OCI-LY1 (cell line): ENCODE measurements around the gene CDC42BPB.
"Not testable (repeated sequence)": the region's sequence is repeated elsewhere in the genome, so short reads cannot be mapped to it uniquely, and the experiment has no call there.

Source experiments
- H2AFZ ChIP-seq: fragments of 200-600 bp; sonication (generic), shearing (Covaris generic); 2 replicates; pipeline ENCODE4 v1.6.0; 2014; ENCODE audit warnings: antibody characterized with exemption, mild to moderate bottlenecking, low read length
- H3F3A ChIP-seq: fragments of 200-600 bp; sonication (generic), shearing (Covaris generic); 2 replicates; pipeline ENCODE4 v1.6.0; 2014; ENCODE audit warnings: mild to moderate bottlenecking, antibody characterized with exemption, low read length, moderate library complexity; ENCODE audit not compliant: insufficient read depth
- H3K27ac ChIP-seq: fragments of 200-600 bp; sonication (generic); 2 replicates; pipeline ENCODE4 v1.5.1; 2014; ENCODE audit warnings: low read length, mixed run types, mild to moderate bottlenecking, low read depth; ENCODE audit not compliant: poor library complexity, severe bottlenecking
- H3K27me3 ChIP-seq: fragments of 200-600 bp; sonication (generic); 2 replicates; pipeline ENCODE4 v1.6.0; 2014; ENCODE audit warnings: antibody characterized with exemption, mild to moderate bottlenecking, low read length, moderate library complexity; ENCODE audit not compliant: insufficient read depth
- H3K36me3 ChIP-seq: fragments of 200-600 bp; sonication (generic); 2 replicates; pipeline ENCODE4 v1.6.1; 2014; ENCODE audit warnings: mild to moderate bottlenecking, antibody characterized with exemption, low read length, moderate library complexity, mixed read lengths; ENCODE audit not compliant: insufficient read depth
- H3K4me1 ChIP-seq: fragments of 200-600 bp; sonication (generic); 2 replicates; pipeline ENCODE4 v1.5.1; 2014; ENCODE audit warnings: mild to moderate bottlenecking, low read length, moderate library complexity; ENCODE audit not compliant: insufficient read depth, severe bottlenecking
- H3K4me2 ChIP-seq: fragments of 200-600 bp; sonication (generic), shearing (Covaris generic); 2 replicates; pipeline ENCODE4 v1.6.1; 2014; ENCODE audit warnings: low read length
- H3K4me3 ChIP-seq: fragments of 200-600 bp; sonication (generic); 2 replicates; pipeline ENCODE4 v1.5.1; 2014; ENCODE audit warnings: low read length, low read depth, mild to moderate bottlenecking, mixed read lengths; ENCODE audit not compliant: poor library complexity, severe bottlenecking
- H3K79me2 ChIP-seq: fragments of 200-600 bp; shearing (Covaris generic); 2 replicates; pipeline ENCODE4 v1.6.1; 2016; ENCODE audit warnings: mixed run types, low read length, mixed read lengths; ENCODE audit not compliant: insufficient read depth
- H3K9ac ChIP-seq: fragments of 200-600 bp; sonication (generic), shearing (Covaris generic); 2 replicates; pipeline ENCODE4 v1.6.1; 2014; ENCODE audit warnings: mild to moderate bottlenecking, low read length, mixed read lengths
- H3K9me2 ChIP-seq: fragments of 200-600 bp; sonication (generic), shearing (Covaris generic); 2 replicates; pipeline ENCODE4 v1.6.1; 2014; ENCODE audit warnings: low read depth, mild to moderate bottlenecking, low read length, mixed read lengths
- H3K9me3 ChIP-seq: fragments of 200-600 bp; shearing (Covaris generic); 2 replicates; pipeline ENCODE4 v1.6.1; 2014; ENCODE audit warnings: low read length, mixed read lengths
- H4K20me1 ChIP-seq: fragments of 200-600 bp; sonication (generic), shearing (Covaris generic); 2 replicates; pipeline ENCODE4 v1.6.0; 2016; ENCODE audit warnings: mild to moderate bottlenecking, low read length; ENCODE audit not compliant: insufficient read depth
- EZH2 ChIP-seq: fragments of 200-600 bp; sonication (generic), shearing (Covaris generic); IDR thresholded peaks from 2 replicates; pipeline ENCODE4 v1.8.0; 2017; ENCODE audit warnings: borderline replicate concordance, mixed run types, mild to moderate bottlenecking, antibody characterized with exemption, low read length, moderate library complexity, mixed read lengths
- TF ChIP-seq, protein P1 (sequence below): fragments of 200-600 bp; sonication (generic), shearing (Covaris generic); IDR thresholded peaks from 2 replicates; pipeline ENCODE4 v1.5.1; 2017; ENCODE audit warnings: mild to moderate bottlenecking, antibody characterized with exemption, low read length, moderate library complexity, mixed read lengths

CDC42BPB gene

DNA sequence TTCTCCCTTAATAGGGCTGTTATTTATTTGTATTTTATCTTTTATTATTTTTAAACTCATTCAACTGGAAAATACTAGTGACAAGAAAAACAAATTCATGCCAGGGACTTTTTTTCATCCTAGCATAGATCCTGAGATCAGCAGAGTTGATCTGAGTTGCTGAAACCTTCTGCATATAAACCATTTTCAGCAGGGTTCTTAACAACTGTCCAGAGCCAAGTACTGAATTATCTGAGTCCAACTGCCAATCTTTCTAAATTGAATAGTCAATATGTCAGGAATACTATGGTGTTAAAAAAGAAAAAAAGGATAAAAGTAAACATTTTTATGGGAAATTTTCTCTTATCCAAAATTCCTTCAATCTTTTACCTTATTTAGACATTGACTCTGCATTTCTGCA, 28.6 kb downstream of the CDC42BPB start:
- H3K27me3 ChIP-seq = peaks cover 3% of the 10 kb centered on the region; the same call in 1 of the 2 replicates
- no peaks in the 10 kb centered on the region for H3K79me2 ChIP-seq
- no peaks in the 10 kb centered on the region for H3K4me1 ChIP-seq
- H3F3A ChIP-seq = no peaks in the 10 kb centered on the region
- H3K4me3 ChIP-seq = no peak overlapping the region
- TF ChIP-seq EZH2 = no peak
- TF ChIP-seq, protein P1, sequence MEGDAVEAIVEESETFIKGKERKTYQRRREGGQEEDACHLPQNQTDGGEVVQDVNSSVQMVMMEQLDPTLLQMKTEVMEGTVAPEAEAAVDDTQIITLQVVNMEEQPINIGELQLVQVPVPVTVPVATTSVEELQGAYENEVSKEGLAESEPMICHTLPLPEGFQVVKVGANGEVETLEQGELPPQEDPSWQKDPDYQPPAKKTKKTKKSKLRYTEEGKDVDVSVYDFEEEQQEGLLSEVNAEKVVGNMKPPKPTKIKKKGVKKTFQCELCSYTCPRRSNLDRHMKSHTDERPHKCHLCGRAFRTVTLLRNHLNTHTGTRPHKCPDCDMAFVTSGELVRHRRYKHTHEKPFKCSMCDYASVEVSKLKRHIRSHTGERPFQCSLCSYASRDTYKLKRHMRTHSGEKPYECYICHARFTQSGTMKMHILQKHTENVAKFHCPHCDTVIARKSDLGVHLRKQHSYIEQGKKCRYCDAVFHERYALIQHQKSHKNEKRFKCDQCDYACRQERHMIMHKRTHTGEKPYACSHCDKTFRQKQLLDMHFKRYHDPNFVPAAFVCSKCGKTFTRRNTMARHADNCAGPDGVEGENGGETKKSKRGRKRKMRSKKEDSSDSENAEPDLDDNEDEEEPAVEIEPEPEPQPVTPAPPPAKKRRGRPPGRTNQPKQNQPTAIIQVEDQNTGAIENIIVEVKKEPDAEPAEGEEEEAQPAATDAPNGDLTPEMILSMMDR = no peak
- no peak overlapping the region for H3K4me2 ChIP-seq
- no peaks in the 10 kb centered on the region for H3K9me2 ChIP-seq
- no peaks in the 10 kb centered on the region for H4K20me1 ChIP-seq
- H3K27ac ChIP-seq = no peak overlapping the region
- no peak overlapping the region for H3K9ac ChIP-seq
- H3K9me3 ChIP-seq = peaks cover 3% of the 10 kb centered on the region; the same call in 1 of the 2 replicates
- no peak overlapping the region for H2AFZ ChIP-seq
- no peaks in the 10 kb centered on the region; the same call in 1 of the 2 replicates for H3K36me3 ChIP-seq

DNA sequence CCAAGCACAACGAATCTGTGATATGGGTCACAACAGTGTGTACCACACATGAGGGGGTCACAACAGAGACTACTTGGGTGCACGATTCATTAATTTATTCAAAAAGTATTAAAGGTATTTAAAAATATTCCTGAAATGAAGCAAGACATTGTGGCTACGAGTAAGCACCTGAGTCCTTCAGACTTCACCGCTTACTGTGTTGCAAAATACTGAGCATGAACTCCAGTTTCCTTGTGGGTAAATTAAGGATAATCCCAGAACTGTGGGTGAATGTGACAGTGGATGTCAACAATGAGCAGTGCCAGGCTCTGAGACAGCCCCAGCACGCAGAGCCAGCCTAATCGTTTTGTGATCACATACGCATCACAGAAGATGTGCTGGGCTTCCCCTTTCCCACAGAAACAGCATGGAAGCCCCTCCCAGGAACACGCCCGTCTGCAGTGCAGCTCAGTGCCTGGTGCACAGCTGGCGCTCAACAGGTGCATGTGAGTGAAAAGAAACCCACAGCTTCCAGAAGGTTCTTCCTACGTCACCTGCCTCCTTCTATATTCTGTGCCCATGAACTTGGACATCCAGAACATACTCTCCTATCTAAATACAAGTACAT, 29.1 kb downstream of the CDC42BPB start:
- Histone ChIP-seq H3K9ac (no peak overlapping the region), H3K36me3 (no peaks in the 10 kb centered on the region; the same call in 1 of the 2 replicates), H3K27ac (no peak overlapping the region), H3K79me2 (no peaks in the 10 kb centered on the region), H3K9me2 (no peaks in the 10 kb centered on the region), H3K4me3 (no peak overlapping the region), H3K4me1 (no peaks in the 10 kb centered on the region), H3K4me2 (no peak overlapping the region), H3K27me3 (peaks cover 3% of the 10 kb centered on the region; the same call in 1 of the 2 replicates), H4K20me1 (no peaks in the 10 kb centered on the region), H2AFZ (no peak overlapping the region), H3F3A (no peaks in the 10 kb centered on the region), H3K9me3 (peaks cover 3% of the 10 kb centered on the region; the same call in 1 of the 2 replicates)
- TF ChIP-seq EZH2 = no peak
- TF ChIP-seq, protein P1 = no peak

DNA sequence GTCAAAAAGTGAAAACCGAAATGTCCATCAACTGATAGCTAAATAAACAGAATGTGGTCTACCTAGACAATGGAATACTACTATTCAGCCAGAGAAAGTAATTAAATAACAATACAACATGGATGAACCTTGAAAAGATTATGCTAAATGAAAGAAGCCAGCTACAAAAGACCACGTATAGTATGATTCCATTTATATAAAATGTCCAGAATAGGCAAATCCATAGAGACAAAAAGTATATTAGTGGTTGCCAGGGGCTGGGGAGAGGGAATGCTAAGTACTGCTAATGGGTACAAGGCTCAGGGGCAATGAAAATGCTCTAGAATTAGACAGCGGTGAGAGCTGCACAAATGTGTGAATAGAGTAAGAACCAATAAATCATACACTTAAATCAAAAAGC, 29.9 kb downstream of the CDC42BPB start:
- H3K27me3 ChIP-seq = peaks cover 3% of the 10 kb centered on the region; the same call in 1 of the 2 replicates
- H3K9me2 ChIP-seq = no peaks in the 10 kb centered on the region
- H3K9me3 ChIP-seq = peaks cover 3% of the 10 kb centered on the region; the same call in 1 of the 2 replicates
- H3F3A ChIP-seq = no peaks in the 10 kb centered on the region
- H4K20me1 ChIP-seq = no peaks in the 10 kb centered on the region
- H3K79me2 ChIP-seq = no peaks in the 10 kb centered on the region
- no peak overlapping the region for H3K4me2 ChIP-seq
- no peak overlapping the region for H3K27ac ChIP-seq
- no peaks in the 10 kb centered on the region; the same call in 1 of the 2 replicates for H3K36me3 ChIP-seq
- no peaks in the 10 kb centered on the region for H3K4me1 ChIP-seq
- no peak overlapping the region for H3K4me3 ChIP-seq
- no peak overlapping the region for H3K9ac ChIP-seq
- H2AFZ ChIP-seq = no peak overlapping the region
- TF ChIP-seq EZH2 = no peak

DNA sequence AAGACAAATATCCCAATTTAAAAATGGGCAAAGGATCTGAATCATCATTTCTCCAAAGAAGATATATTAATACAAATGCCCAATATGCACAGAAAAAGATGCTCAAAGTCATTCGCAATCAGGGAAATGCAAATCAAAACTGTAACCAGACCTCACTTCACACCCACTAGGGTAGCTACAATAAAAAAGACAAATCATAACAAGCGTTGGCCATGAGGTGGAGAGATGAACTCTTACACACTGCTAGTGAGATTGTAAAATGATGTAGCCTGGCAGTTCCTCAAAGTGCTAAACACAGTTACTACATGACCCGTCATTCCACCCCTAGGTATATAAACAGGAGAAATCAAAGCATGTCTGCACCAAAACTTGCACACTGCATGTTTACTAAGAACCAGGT, 30.4 kb downstream of the CDC42BPB start:
- no peak overlapping the region for H2AFZ ChIP-seq
- H3K4me3 ChIP-seq = no peak overlapping the region
- peaks cover 3% of the 10 kb centered on the region; the same call in 1 of the 2 replicates for H3K27me3 ChIP-seq
- no peaks in the 10 kb centered on the region for H3K9me2 ChIP-seq
- H3F3A ChIP-seq = no peaks in the 10 kb centered on the region
- no peak overlapping the region for H3K4me2 ChIP-seq
- no peak overlapping the region for H3K9ac ChIP-seq
- H3K27ac ChIP-seq = no peak overlapping the region
- no peak for TF ChIP-seq EZH2
- TF ChIP-seq, protein P1 = no peak
- H4K20me1 ChIP-seq = no peaks in the 10 kb centered on the region
- H3K9me3 ChIP-seq = peaks cover 3% of the 10 kb centered on the region; the same call in 1 of the 2 replicates
- H3K4me1 ChIP-seq = no peaks in the 10 kb centered on the region
- H3K79me2 ChIP-seq = no peaks in the 10 kb centered on the region
- H3K36me3 ChIP-seq = no peaks in the 10 kb centered on the region; the same call in 1 of the 2 replicates

DNA sequence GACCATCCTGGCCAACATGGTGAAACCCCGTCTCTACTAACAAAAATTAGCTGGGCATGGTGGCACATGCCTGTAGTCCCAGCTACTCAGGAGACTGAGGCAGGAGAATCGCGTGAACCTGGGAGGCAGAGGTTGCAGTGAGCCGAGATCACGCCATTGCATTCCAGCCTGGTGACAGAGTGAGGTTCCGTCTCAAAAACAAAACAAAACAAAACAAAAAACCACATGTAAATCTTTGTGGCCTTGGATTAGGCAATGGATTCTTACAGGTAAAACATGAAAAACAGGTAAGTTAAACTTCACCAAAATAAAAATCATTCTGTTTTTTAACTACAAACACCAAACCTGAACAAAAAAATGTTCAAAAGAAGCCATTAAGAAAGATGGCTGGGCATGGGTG, 31.2 kb downstream of the CDC42BPB start:
- not testable (repeated sequence) for H3K36me3 ChIP-seq, H3K9me3 ChIP-seq, H3F3A ChIP-seq, H3K4me1 ChIP-seq, H2AFZ ChIP-seq, H3K79me2 ChIP-seq, H3K9me2 ChIP-seq, H3K9ac ChIP-seq, H3K4me2 ChIP-seq, H3K27me3 ChIP-seq, H4K20me1 ChIP-seq, H3K27ac ChIP-seq, H3K4me3 ChIP-seq
